ENCODE results near the gene LHX1. TPM values are rescaled to one million over a fixed set of nuclear protein-coding genes. Genes with fewer than 3 reads are reported as not detected.

The LHX1 gene
- not detected for total RNA-seq
- long read RNA-seq = 0 reads

DNA sequence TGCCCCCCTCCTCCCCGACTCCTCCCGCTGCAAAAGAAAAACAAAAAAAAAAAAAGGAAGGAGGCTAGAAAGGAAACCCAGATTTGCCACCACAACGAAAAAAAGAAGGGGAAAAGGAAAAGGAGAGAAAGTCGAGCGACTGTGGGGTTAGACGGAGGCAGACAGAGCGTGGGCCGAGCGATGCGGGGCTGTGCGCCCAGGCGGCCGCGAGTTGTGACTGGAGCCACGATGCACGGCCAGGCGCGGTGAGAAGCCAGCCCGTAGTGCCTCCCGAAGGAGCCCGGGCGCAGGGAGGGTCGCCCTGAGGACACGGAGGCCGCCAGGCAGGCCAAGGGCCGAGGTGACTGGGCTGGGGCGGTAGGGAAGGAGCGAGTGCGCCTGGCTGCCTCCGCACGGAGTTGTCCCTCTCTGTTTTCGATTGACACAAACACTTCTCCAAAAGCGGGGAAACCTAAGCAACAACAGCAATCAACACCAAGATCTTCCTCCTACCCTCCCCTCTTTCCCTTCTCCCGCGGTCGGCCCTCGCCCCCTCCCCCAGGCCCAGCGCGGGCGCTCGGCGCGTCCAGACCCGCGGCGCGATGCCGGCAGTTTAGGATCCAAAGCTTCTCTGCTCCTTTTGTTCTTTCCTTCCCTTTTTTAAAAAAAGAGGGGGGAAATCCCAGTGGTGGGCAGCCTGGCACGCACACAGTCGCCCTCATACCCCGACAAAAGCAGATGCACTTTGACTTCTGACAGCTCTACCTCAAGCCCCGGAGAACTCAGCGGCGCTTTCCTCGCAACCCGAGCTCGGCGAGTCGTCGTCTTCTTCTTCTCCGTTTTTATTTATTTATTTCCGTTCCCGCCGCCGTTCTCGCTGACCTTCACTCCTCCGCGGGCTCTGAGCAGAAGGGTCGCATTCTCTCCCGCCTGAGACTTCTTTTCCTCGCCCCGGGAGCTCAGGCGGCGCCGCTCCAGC, at the start of gene LHX1:
Gene LHX1, plus strand, starts transcription at position 475 of the 958 bp plus-strand sequence. CDS start 723 bp downstream, outside the sequence.
- TF ChIP-seq, protein P1, sequence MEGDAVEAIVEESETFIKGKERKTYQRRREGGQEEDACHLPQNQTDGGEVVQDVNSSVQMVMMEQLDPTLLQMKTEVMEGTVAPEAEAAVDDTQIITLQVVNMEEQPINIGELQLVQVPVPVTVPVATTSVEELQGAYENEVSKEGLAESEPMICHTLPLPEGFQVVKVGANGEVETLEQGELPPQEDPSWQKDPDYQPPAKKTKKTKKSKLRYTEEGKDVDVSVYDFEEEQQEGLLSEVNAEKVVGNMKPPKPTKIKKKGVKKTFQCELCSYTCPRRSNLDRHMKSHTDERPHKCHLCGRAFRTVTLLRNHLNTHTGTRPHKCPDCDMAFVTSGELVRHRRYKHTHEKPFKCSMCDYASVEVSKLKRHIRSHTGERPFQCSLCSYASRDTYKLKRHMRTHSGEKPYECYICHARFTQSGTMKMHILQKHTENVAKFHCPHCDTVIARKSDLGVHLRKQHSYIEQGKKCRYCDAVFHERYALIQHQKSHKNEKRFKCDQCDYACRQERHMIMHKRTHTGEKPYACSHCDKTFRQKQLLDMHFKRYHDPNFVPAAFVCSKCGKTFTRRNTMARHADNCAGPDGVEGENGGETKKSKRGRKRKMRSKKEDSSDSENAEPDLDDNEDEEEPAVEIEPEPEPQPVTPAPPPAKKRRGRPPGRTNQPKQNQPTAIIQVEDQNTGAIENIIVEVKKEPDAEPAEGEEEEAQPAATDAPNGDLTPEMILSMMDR (IDR thresholded peaks at IDR 0.05) = no peak
- DNase-seq (no peak), ATAC-seq (no peak)
- H3K27ac ChIP-seq = no peak within 1 kb of the TSS
- peaks cover 63% of the 10 kb centered on the region for H3K4me1 ChIP-seq
- H3K36me3 ChIP-seq = no peaks in the 10 kb centered on the region
- no peaks in the 10 kb centered on the region for H3K9me3 ChIP-seq
- H3K27me3 ChIP-seq = peaks cover 100% of the 10 kb centered on the region
- intact Hi-C loops (cut with DNase I) = no loop called here
- H3K4me3 ChIP-seq = peak within 1 kb of the TSS; percentile 1

- DNase-seq (no peak), ATAC-seq (no peak)
- intact Hi-C loops (cut with DNase I) = no loop called here
- H3K27me3 ChIP-seq = peaks cover 27% of the 10 kb centered on the region
- H3K9me3 ChIP-seq = no peaks in the 10 kb centered on the region
- no peaks in the 10 kb centered on the region for H3K4me1 ChIP-seq
- no peak overlapping the region for H3K4me3 ChIP-seq
- H3K36me3 ChIP-seq = no peaks in the 10 kb centered on the region
- H3K27ac ChIP-seq = no peak overlapping the region
- TF ChIP-seq, protein P1 (IDR thresholded peaks at IDR 0.05) = no peak
Measured at GRCh38 chr17:36888236-36888951, 48.9 kb upstream of the LHX1 start.

GRCh38 chr17:36889770-36890349, 47.4 kb upstream of the LHX1 start:
- Histone ChIP-seq H3K4me3 (no peak overlapping the region), H3K4me1 (no peaks in the 10 kb centered on the region), H3K9me3 (no peaks in the 10 kb centered on the region), H3K36me3 (no peaks in the 10 kb centered on the region), H3K27me3 (peaks cover 14% of the 10 kb centered on the region), H3K27ac (no peak overlapping the region)
- no peak for ATAC-seq
- TF ChIP-seq, protein P1 (IDR thresholded peaks at IDR 0.05) = no peak
- DNase-seq = no peak
- intact Hi-C loops (cut with DNase I) = no loop called here

- Histone ChIP-seq H3K9me3 (no peaks in the 10 kb centered on the region), H3K36me3 (no peaks in the 10 kb centered on the region), H3K4me3 (no peak overlapping the region), H3K4me1 (no peaks in the 10 kb centered on the region), H3K27ac (no peak overlapping the region), H3K27me3 (peaks cover 12% of the 10 kb centered on the region)
- TF ChIP-seq, protein P1 (IDR thresholded peaks at IDR 0.05) = no peak
- intact Hi-C loops (cut with DNase I) = no loop called here
- no peak for DNase-seq
- no peak for ATAC-seq
Measured at GRCh38 chr17:36890398-36891168, 46.7 kb upstream of the LHX1 start.

Measured in upper lobe of right lung (tissue), 1 donor.